Measurements from ENCODE around the gene MIB2.

MIB2 gene

DNA sequence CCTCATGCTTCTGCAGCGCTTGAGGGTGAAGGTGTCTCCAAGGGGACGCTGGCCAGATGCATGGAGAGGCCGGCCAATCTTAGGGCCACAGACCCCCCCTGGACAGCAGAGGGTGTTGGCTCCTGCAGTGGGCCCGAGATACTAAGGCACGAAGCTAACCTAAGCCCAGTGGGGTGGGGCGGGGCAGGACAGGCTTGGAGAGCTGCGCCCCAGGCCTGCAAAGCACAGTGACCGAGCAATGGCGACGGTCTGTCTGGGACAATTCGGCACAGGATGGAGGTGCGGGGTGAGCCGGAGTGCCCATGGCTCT is 16.6 kb upstream of the MIB2 start:
- no peak for DNase-seq

DNA sequence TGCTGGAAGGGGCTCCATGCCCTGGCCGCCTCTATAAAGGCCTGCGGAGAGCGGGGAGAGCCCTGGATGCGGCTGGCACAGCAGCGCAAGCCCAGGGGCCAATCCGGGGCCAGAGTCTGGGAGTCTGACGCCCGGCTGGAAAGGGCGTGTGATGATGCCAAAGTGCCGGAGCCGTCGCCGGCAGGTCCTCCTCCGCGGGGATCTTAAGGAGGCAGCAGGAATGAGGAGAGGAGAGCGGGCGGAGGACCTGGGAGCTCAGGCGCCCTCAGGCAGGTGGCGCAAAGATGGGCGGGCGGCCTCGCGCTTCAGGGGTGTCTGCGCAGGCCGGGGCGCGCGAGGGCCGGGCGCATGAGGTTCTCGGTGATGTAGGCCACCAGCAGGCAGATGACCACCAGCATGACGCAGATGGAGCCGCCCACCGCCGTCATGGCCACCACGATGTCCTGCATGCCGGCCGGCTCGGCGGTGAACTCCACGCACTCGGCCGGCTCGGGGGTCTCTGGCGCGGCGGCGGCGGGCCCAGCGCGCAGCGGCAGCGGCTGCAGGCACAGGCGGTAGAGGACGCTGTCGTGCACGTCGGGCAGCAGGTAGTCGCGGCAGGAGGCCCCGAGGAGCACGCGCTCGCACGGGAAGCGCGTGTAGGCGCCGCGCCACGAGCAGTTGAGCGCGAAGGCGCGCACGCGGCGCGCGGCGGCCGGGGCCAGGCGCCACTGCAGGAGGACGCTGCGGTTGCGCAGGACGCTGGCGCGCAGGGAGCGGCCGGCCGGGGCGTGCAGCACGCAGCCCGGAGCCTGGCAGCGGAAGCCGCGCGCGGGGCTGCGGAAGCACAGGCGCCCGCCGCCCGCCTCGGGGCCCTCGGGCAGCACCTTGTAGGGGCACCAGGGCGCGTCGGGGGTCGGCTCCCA is 16.0 kb upstream of the MIB2 start:
- peak; percentile 47 for DNase-seq

DNA sequence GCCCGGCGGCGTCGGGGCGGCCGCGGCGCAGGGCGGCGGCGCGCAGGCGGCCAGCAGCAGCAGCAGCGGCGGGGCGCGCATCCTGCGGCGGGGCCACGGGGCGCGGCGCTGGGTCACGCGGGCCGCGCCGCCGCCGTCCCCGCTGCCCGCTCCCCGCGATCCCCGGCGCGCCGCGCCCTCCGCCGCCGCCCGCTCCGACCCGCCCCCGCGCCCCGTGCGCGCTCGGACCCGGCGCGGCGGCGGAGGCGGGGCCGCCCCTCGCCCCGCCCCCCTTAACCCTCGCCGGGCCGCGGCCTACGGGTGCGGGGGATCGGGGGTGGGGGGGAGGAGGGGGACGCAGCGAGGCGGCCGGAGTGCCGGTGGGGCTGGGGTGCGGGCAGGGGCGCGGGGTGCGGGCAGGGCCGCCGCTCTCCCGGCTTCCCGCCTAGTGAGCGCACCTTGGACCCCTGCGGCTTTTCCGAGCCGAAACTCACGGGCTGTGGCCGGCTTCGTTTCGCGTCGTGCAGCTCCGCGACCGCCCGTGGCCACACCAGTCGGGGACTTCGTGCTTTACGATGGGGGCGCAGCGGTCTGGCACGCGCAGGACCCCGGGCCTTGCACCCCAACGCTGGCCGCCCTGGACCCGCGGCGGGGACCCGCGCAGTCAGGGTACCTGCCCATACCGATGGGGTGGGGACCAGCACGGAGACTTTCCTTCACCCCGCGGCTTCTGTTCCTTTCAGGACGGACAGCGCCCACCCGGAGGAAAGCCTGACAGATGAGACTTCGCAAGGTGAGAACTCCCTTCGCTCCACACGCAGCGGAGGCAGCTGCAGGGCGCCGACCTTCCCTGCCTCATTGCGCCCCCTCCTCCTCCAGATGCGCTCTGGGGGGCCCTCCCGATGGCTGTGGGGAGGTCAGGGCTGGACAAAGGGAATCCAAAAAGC is 15.1 kb upstream of the MIB2 start, which contains the start of gene FNDC10:
Gene FNDC10, minus strand, starts transcription at position 201 of the 926 bp plus-strand sequence. Its CDS starts 120 bp downstream, at position 81.
- peak; percentile 28 for DNase-seq

DNA sequence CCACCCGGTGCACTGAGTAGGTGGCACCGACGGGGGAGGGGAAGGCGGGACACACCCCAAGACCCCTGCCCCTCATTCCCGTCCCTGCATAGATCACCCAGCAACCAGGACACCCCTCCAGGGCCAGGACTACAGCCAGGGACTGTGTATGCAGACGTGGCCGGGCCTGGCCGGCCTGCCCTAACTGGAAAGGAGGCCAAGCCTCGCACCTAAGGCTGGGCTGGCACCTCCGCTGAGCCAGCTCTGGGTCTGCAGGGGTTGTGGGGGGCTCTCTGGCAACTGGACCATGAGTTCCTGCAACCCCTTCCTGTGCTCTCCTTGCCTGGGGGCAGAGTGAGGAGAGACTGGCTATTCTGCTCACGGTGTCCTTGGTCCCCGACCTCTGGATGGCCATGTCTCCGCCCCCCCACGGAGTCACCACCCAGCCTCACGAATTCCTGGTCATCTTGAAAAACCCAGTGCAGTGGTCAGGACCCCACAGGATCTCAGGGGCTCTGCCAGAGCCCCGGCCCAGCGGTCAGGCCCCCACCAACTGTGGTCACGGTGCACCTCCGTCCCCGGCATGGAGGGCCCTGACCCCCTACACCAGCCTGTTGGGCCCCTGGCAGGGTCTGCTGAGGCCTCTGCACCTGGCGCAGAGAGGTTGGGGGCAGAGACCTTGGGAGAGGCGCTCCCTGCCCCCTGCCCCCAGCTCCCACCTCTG is 14.3 kb upstream of the MIB2 start:
- peak; percentile 39 for DNase-seq

DNA sequence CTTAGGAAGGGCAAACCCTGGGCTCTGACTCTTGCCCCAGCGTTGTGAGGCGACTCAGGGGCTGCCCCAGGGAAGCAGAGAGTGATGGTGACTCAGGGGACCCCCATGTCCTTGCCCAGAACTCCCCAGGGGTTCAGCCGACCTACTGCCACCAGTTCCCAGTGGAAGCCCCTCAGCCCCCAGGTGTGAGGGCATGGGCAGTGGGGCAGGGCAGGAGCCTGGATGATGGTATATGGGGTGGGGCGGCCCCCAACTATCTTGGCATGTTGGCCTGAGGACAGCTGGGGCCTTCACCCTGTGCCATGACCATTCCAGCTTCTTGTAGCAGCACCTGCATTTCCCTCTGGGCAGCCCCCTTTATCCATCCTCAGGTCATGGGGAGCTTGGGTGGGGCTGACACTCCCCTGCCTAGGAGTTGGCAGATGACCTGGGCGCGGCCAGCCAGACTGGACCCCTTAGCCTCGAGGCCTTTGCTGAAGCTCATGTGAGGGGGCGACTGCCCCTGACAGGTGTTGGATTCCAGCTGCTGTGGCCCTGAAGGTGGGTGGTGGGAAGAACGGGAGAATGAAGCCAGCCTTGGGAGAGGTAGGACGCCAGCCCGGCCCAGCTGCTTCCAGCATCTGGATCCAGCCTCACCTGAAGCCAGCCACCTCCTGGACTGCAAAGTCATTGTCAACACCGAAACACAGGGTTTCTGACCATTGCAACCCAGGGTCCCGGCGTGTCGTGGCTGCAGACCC is 13.6 kb upstream of the MIB2 start:
- peak; percentile 28 for DNase-seq

DNA sequence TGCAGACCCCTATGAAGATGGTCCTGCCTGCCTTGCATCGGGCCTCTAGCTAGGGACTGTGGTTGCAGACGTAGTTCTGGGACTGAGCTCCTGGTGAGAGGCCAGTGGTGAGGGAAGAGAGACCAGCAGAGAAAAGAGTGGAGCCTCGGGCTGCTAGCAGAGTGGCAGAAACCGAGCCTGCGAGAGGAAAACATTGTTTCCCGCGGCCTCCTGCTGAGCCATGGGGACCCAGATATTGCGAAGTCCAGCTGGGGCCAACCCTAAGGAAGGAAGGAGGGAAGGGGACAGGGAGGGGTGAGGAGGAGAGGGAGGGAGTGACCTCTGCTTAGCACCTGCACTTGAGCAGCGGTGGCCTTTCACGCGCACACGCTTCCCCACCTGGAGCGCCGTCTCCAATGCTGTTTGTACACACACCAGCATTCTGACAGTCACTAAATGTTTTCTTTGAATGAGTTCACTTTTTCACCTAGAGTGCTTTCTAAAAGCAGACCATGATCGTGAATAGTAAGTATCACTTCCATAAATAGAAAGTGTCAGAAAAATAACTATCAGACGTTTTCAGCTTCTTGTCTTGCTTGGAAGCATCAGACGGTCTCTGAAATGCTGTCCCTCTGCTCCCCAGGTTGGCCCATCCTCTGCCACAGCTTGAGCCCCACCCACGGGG is 12.9 kb upstream of the MIB2 start:
- DNase-seq = peak; percentile 53

DNA sequence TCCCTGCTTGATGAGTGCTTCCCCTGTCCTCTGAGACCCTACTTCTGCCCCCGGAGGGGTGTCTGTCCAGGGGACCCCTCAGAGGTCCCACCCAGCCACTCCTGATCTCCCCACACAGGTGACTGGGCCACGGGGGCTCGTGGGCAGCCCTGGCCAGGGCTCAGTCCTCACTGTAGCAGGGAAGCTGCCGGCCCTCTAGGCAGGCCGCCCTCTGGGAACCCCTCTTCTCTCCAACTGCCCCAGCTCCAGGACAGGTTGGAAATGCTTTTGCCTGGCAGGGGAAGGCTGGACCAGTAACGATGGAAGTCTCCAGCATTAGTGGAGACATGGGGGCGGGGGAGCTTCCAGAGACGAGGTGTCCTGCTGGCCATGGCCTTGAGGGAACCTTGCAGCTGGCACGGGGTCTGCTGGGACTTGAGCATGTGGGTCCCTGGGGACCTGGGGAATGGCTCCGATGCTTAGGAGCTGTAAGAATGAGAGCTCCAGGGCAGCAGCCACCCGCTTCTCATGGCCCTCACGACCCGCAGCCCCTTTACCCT is 12.3 kb upstream of the MIB2 start:
- peak; percentile 46 for DNase-seq

DNA sequence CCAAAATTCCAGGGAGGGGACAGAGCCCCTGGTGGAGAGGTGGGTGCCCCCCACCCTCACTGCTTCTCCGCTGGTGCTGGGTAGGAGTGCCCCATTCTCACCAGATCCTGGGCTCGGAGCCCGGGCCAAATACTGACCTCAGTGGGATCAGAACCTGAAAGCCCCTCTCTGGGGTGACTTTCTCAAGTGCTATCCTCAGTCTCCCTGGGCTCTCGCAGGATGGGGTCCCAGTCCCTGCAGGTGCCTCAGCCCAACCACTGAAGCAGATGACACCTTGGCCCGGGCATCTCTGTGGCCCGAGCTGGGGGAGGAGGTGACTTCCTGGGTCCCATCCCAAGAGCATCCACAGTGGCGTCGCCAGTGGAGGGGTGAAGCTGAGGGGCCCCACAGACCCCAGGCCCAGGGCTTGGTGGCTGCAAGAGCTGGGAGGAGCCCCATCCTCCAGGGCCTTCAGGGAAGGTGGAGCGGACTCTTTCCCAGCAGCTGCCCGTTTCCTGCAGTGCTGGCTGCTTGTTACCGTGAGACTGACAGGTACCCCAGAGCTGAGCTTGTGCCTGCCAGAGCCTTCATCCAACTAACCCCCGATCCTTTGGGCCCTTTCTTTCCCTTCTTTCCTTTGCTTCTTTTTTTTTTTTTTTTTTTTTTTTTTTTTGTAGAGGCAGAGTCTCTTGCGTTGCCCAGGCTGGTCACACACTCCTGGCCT is 11.5 kb upstream of the MIB2 start:
- DNase-seq = peak; percentile 40

DNA sequence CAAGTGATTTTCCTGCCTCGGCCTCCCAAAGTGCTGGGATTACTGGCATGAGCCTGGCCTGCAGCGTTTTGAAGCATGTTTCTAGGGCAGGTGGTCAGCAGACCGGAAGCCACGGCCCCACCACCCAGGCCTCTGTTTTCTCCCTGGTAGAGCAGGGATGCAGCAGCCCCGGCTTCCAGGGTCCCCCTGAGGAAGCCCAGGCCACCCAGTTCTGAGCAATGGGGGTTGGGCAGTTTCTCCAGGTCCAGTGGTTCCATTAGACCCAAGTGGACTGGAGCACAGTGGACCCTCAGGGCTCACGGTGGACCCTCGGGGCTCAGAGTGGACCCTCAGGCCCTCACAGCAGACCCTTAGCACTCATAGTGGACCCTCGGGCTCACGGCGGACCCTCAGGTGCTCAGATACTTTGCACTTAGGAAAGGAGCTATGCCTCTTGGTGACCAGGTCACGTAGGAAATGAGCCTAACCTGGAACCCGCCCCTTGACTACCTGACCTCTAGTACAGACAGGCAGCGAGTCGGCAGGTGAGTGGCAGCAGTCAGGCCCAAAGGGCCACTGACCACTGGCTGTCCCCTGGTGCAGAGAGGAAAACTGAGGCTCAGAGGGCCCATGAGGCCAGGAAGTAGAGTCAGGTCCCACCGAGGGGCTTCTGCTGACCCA is 10.8 kb upstream of the MIB2 start:
- DNase-seq = peak; percentile 14

DNA sequence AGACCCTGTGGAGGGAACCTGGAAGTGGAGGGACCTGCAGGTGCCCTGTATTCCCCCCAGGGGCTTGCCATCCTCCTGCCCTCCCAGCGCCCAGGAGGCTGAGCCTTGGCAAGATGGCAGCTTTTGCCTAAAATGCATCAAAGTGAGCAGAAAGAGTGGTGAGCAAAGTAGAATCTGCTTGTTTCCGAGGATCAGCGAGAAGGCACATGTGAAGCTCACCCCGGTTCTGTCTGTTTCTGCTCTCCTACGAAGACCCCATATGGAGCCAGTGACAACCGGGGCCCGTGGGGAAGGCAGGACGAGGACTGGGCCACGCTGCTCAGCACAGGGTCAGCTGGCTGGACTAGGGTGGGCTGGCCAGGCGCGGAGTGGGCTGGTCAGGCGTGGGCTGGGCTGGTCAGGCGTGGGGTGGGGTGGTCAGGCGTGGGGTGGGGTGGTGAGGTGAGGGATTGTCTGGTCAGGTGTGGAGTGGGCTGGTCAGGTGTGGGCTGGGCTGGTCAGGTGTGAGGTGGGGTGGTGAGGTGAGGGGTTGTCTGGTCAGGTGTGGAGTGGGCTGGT is 10.2 kb upstream of the MIB2 start:
- DNase-seq = peak; percentile 43

DNA sequence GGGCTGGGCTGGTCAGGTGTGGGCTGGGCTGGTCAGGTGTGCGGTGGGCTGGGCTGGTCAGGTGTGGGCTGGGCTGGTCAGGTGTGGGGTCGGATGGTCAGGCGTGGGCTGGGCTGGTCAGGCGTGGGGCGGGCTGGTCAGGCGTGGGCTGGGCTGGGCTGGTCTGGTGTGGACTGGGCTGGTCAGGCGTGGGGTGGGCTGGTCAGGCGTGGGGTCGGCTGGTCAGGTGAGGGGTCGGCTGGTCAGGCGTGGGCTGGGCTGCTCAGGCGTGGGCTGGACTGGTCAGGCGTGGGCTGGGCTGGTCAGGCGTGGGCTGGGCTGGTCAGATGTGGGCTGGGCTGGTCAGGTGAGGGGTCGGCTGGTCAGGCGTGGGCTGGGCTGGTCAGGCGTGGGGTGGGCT is 9.6 kb upstream of the MIB2 start:
- no peak for DNase-seq

DNA sequence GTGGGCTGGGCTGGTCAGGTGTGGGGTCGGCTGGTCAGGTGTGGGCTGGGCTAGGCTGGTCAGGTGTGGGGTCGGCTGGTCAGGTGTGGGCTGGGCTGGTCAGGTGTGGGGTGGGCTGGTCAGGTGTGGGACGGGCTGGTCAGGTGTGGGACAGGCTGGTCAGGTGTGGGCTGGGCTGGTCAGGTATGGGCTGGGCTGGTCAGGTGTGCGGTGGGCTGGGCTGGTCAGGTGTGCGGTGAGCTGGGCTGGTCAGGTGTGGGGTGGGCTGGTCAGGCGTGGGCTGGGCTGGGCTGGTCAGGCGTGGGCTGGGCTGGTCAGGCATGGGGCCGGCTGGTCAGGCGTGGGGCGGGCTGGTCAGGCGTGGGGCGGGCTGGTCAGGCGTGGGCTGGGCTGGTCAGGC is 9.1 kb upstream of the MIB2 start:
- no peak for DNase-seq

DNA sequence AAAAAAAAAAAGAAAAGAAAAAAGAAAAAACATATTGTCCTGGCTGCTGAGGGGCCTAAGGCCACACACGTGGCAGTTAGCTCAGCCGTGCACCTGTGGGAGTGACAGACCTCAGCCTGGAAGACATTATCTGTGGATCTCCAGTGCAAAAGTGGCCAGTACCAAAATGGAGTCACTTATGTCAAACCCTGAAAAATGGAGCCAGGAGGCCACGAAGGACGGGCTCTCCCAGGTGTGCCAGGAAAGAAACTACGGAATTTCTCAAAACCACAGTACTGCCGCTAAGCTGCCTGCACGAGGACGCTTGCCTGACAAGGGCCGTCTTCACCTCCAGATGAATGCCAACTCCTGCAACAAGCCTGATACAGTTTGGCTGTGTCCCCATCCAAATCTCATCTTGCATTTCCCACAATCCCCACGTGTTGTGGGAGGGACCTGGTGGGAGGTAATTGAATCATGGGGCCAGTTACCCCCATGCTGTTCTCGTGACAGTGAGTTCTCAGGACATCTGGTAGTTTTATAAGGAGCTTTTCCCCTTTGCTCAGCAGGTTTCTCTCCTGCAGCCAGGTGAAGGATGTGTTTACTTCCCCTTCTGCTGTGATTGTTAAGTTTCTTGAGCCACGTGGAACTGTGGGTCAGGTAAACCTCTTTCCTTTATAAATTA is 5.3 kb upstream of the MIB2 start:
- DNase-seq = no peak

DNA sequence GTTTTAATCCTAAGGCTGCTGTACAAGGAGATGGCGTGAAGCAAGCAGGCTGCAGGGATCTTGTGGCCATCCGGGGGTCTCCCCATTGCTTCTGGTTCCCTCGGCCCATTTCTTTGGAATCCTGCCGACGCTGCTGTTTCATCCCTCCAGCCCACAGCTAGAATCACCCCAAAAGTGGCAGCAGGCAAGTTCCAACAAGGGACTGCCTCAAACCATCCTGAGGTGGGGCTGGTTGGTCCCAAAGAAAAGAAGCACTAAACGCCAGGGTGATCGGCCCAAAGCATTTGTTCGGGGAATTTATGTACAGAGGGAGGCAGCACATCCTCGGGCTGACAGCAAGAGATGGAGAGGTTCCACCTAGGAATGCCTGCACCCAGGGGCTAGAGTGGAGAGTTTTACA is 4.5 kb upstream of the MIB2 start:
- DNase-seq = no peak

DNA sequence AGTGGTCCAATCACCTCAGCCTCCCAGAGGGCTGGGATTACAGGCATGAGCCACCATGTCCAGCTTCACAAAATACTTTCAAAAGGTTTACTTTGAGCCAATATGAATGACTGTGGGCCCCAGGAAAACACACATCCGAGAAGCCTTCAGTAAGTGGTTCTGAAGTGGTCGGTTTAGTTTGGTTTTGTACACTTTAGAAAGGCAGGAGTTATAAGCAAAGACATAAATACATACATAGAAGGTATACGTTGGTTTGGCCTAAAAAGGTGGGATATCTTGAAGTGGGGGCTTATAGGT is 3.2 kb upstream of the MIB2 start:
- no peak for DNase-seq

DNA sequence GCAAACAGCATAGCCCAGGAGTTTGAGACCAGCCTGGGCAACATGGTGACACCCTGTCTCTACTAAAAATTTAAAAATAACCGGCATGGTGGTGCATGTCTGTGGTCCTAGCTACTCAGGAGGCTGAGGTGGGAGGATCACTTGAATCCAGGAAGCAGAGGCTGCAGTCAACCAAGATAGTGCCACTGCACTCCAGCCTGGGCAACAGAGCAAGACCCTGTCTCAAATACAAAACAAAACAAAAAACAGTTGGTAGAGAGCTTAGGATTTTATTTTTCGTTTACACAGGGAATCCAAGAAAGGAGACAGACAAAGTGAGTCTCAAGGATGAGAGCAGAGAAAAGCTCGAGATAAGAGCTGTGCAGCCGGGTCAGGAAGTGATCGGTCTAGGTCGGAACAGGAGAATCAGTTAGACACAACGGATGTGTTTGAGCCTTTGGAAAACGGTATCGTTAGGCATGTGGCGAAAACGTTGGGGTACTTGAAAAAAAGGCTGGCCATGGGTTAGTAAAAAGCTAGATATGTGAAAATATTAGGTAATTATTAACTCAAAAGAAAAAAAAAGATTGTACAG is 1.7 kb upstream of the MIB2 start:
- DNase-seq = no peak

DNA sequence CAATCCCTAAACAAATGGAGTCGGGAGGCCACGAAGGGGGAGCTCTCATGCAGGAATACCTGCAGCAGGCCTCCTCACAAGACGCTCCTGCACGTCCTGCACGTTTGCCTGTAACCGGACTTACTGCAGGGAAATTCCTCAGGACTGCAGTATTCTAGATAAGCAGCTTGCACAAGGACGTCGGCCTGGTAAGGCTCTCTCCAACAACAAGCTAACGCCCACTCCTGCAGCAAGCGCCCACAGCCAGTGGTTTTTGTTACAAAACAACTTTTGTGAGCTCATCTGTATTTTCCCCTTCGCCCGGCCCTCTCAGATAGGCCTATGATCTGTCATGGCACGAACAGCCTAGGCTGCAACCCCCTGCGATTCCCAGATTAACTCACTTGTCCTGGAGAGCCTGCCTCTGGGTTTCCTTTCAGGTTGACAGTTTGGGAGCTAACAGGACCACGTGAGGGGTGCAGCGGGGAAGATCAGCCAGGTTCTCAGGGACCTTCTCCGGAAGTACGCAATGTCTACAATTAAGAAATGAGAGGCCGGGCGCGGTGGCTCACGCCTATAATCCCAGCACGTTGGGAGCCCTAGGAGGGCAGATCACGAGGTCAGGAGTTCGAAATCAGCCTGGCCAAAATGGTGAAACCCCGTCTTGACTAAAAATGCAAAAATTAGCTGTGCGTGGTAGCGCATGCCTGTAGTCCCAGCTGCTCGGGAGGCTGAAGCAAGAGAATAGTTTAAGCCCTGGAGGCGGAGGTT is 921 bp upstream of the MIB2 start:
- DNase-seq = no peak

DNA sequence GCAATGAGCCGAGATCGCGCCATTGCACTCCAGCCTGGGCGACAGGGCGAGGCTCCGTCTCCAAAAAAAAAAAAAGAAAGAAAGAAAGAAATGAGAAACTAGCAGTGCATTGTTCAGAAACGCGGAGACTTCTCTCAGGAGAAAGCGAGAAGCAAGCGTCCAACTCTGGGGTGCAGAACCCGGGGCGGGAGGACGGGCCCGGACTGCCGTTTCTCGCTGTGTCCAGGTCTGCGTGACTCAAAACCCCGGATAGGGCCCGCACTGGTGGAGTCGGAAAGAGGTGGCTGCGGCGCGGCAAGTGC is 395 bp upstream of the MIB2 start:
- DNase-seq = no peak
